ENCODE data around the gene ZC3H7A. TPM values are rescaled to one million over a fixed set of nuclear protein-coding genes. Genes with fewer than 3 reads are reported as not detected.
A peak's percentile ranks its signal among the peaks of the same experiment; 100 is the strongest.

The ZC3H7A gene
- total RNA-seq, 1 experiment from 2014 or later: 43.1 TPM

DNA sequence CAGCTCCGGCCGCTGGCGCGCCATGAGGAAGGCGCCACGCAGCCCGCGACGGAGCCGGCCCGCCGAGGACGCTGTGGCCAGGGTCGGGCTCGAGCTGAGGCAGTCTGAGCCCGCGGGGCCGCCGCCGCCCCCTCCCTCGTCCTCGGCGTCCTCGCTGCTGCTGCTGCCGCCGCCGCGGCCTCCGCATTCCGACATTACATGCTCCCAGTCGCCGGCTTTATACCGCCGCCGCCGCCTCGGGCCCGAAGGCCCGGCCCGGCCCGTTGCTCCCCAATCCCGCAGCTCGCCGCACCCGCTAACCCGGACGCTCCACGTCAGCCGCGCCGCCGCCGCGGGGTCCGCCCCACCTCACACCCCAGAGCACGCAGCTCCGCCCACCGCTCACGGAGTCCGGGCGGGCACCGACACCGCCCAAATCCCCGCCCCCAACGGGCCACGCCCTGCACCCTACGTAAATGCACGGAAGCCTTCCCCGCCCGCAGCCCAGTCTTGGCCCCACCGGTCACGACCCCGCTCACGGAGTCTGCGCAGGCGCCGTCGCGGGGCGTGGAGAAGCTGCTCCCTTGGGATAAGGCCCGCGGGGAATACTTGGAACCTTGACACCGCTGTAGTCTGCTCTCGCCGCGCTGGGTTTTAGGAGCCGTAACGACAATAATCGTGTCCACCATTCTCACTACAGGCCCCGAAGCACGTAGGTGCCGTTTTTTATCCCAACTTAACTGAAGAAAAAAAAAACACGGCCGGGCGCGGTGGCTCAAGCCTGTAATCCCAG is 54.3 kb downstream of the ZC3H7A start, which contains the start of gene TXNDC11:
TXNDC11 (minus strand) TSS at position 322 of the 772 bp plus-strand sequence; CDS start at position 195, 127 bp downstream.
- no peaks in the 10 kb centered on the region for H3K4me1 ChIP-seq (ENCODE audit: insufficient read depth, low read length)
- Mint-ChIP-seq H3K36me3 (ENCODE audit: insufficient read depth in 1 of 3, low read depth in 3 of 3) (peaks cover 0 to 7% (median 2%) of the 10 kb centered on the region in 3 experiments; a peak in 3 of 7 replicates), H3K9me3 (no peaks in the 10 kb centered on the region), H3K27ac (peak within 1 kb of the TSS; percentile 80 to 95 (median 95); a peak in 6 of 7 replicates), H3K27me3 (ENCODE audit: low read depth) (no peaks in the 10 kb centered on the region), H3K4me3 (peak within 1 kb of the TSS; percentile 83 to 97), H3K4me1 (peaks cover 22 to 25% of the 10 kb centered on the region in 2 experiments)
- no peak within 1 kb of the TSS for H4K91ac ChIP-seq (ENCODE audit: insufficient read length, low read depth, low read length)
- DNase-seq: peak; percentile 97
- H3K79me2 ChIP-seq (ENCODE audit: insufficient read depth, low read length): 0 out of 2 replicates have a peak, but pooled peaks cover 4% of the 10 kb centered on the region
- no peak within 1 kb of the TSS for H2BK15ac ChIP-seq (ENCODE audit: low read depth, low read length)
- no peak within 1 kb of the TSS for H3T11ph ChIP-seq (ENCODE audit: low read length)
- H3K4me2 ChIP-seq (ENCODE audit: insufficient read depth, insufficient read length, low read length): peak within 1 kb of the TSS; percentile 58
- no peak within 1 kb of the TSS for H3K23ac ChIP-seq (ENCODE audit: insufficient read length, low read depth, low read length)
- H3K56ac ChIP-seq (ENCODE audit: insufficient read length, low read depth, low read length): no peak within 1 kb of the TSS
- H3K79me1 ChIP-seq (ENCODE audit: insufficient read depth, low read depth, low read length, poor library complexity, severe bottlenecking): peaks cover 4% of the 10 kb centered on the region
- no peak for TF ChIP-seq CTCF (conservative IDR thresholded peaks at IDR 0.05)
- no peaks in the 10 kb centered on the region for H3K9me3 ChIP-seq (ENCODE audit: control insufficient read depth, low read depth, low read length)
- H3K14ac ChIP-seq (ENCODE audit: insufficient read depth, low read length): peak within 1 kb of the TSS; percentile 89
- H3K27ac ChIP-seq (ENCODE audit: insufficient read length, low read depth, low read length): no peak within 1 kb of the TSS
- H4K5ac ChIP-seq (ENCODE audit: insufficient read length, low read depth, low read length): no peak within 1 kb of the TSS
- H4K8ac ChIP-seq (replicated peaks; ENCODE audit: insufficient read length, low read depth, low read length): no peak within 1 kb of the TSS
- H2AK5ac ChIP-seq (ENCODE audit: insufficient read length, low read length): no peak within 1 kb of the TSS
- H4K20me1 ChIP-seq (ENCODE audit: control insufficient read depth, insufficient read depth, insufficient read length): no peaks in the 10 kb centered on the region
- H2BK5ac ChIP-seq (ENCODE audit: insufficient read length, low read length): no peak within 1 kb of the TSS
- no CpG with 5 or more reads among the region's 96 CpGs for WGBS (ENCODE audit: extremely low coverage, insufficient read length, low lambda C conversion rate)
- H2BK20ac ChIP-seq (ENCODE audit: low read depth, low read length, poor library complexity, severe bottlenecking): no peak within 1 kb of the TSS
- no peak within 1 kb of the TSS for H2BK120ac ChIP-seq (ENCODE audit: low read depth, low read length, poor library complexity, severe bottlenecking)
- H3K23me2 ChIP-seq (ENCODE audit: insufficient read length, low read depth, low read length, poor library complexity, severe bottlenecking): peaks cover 6% of the 10 kb centered on the region
- H3K18ac ChIP-seq (ENCODE audit: insufficient read length, low read depth, low read length): peak within 1 kb of the TSS; percentile 92
- no peak within 1 kb of the TSS for H3K4ac ChIP-seq (ENCODE audit: low read depth, low read length)
- H2AFZ ChIP-seq (ENCODE audit: low read length): no peak within 1 kb of the TSS
- H3K9ac ChIP-seq (ENCODE audit: extremely low read depth, insufficient read length, low read length): peak within 1 kb of the TSS; percentile 72
- H3K27me3 ChIP-seq (ENCODE audit: insufficient read depth, low read length): no peaks in the 10 kb centered on the region
- H2BK12ac ChIP-seq (ENCODE audit: insufficient read length, low read depth, low read length): no peak within 1 kb of the TSS
